ENCODE data around the gene FUNDC2. TPM values are rescaled to one million over a fixed set of nuclear protein-coding genes. Genes with fewer than 3 reads are reported as not detected.

Gene FUNDC2
- total RNA-seq, 4 donors from 2014 or later: 40.2 to 83.3 (median 59.8) TPM

- Histone ChIP-seq H3K27me3 (no peaks in the 10 kb centered on the region), H3K36me3 (no peaks in the 10 kb centered on the region), H3K4me1 (peaks cover 0 to 30% (median 4%) of the 10 kb centered on the region in 4 donors), H3K9me3 (no peaks in the 10 kb centered on the region), H3K4me3 (peak overlapping the region; percentile 48 to 72 (median 54)), H3K27ac (peak overlapping the region; percentile 77 to 92 (median 86))
- TF ChIP-seq CTCF (IDR thresholded peaks at IDR 0.05) (no peak), EP300 (IDR thresholded peaks at IDR 0.05) (no peak), POLR2A (IDR thresholded peaks at IDR 0.05) (no peak)
- 0 to 48% methylated on average over 16 of the region's 16 CpGs for WGBS, 2 donors
- DNase-seq (ENCODE audit: low spot score in 2 of 2): peak in 1 of 2 donors; percentile 6
Measured at GRCh38 chrX:155070663-155070974, 44.0 kb downstream of the FUNDC2 start.

GRCh38 chrX:155070975-155071693 is 44.5 kb downstream of the FUNDC2 start, which contains the start of the genes BRCC3, CMC4 and MTCP1:
TSS of gene BRCC3 (plus strand) at chrX:155071508. CDS start at chrX:155071528, 20 bp downstream.
TSS of gene CMC4 (minus strand) at chrX:155071136. CDS start at chrX:155064023, 7,113 bp downstream.
TSS of gene MTCP1 (minus strand) at chrX:155071136. CDS start at chrX:155066010, 5,126 bp downstream.
- H3K27me3 ChIP-seq: no peaks in the 10 kb centered on the region

GRCh38 chrX:155071694-155072280 is 45.1 kb downstream of the FUNDC2 start:
- Histone ChIP-seq H3K36me3 (no peaks in the 10 kb centered on the region), H3K27ac (peak overlapping the region; percentile 71 to 92 (median 84)), H3K9me3 (no peaks in the 10 kb centered on the region), H3K27me3 (no peaks in the 10 kb centered on the region), H3K4me1 (peaks cover 0 to 30% (median 4%) of the 10 kb centered on the region in 4 donors), H3K4me3 (peak overlapping the region; percentile 53 to 72 (median 59))
- TF ChIP-seq POLR2A (IDR thresholded peaks at IDR 0.05): no peak
- TF ChIP-seq CTCF (IDR thresholded peaks at IDR 0.05): no peak
- no peak for TF ChIP-seq EP300 (IDR thresholded peaks at IDR 0.05)
- DNase-seq (ENCODE audit: low spot score in 2 of 2): peak in 1 of 2 donors; percentile 5
- 1 to 43% methylated on average over 20 to 25 of the region's 25 CpGs for WGBS, 2 donors

More at GRCh38 chrX:155070975-155071693, 44.5 kb downstream of the FUNDC2 start, which contains the start of the genes BRCC3, CMC4 and MTCP1:
- H3K9me3 ChIP-seq: no peaks in the 10 kb centered on the region
- H3K27ac ChIP-seq: peak within 1 kb of the TSS; percentile 77 to 92 (median 86)
- peak; percentile 42 for DNase-seq (ENCODE audit: low spot score in 2 of 2)
- H3K4me1 ChIP-seq: peaks cover 0 to 30% (median 4%) of the 10 kb centered on the region in 4 donors
- WGBS, 2 donors: 0 to 45% methylated on average over 15 to 58 of the region's 81 CpGs
- H3K36me3 ChIP-seq: no peaks in the 10 kb centered on the region
- peak in 1 of 2 donors; percentile 55 for TF ChIP-seq EP300 (IDR thresholded peaks at IDR 0.05)
- no peak for TF ChIP-seq CTCF (IDR thresholded peaks at IDR 0.05)
- peak; percentile 34 to 45 for TF ChIP-seq POLR2A (IDR thresholded peaks at IDR 0.05)
- H3K4me3 ChIP-seq: peak within 1 kb of the TSS; percentile 53 to 72 (median 59)

GRCh38 chrX:155086202-155086840 is 59.7 kb downstream of the FUNDC2 start:
- no peaks in the 10 kb centered on the region for H3K9me3 ChIP-seq
- no peak overlapping the region for H3K27ac ChIP-seq
- H3K27me3 ChIP-seq: no peaks in the 10 kb centered on the region
- no peak overlapping the region for H3K4me3 ChIP-seq
- peaks cover 0 to 14% (median 0%) of the 10 kb centered on the region in 3 donors for H3K36me3 ChIP-seq
- WGBS, 2 donors: 80 to 81% methylated on average over 24 of the region's 24 CpGs
- no peaks in the 10 kb centered on the region for H3K4me1 ChIP-seq
- peak in 1 of 2 donors; percentile 8 for DNase-seq (ENCODE audit: low spot score in 2 of 2)
- TF ChIP-seq POLR2A (IDR thresholded peaks at IDR 0.05) (no peak), EP300 (IDR thresholded peaks at IDR 0.05) (no peak), CTCF (IDR thresholded peaks at IDR 0.05) (peak; percentile 23 to 45 (median 31))
